HG02938 (cell line): Measurements from ENCODE around the gene TAF3.

Source experiments
- ATAC-seq: cut with Tn5 transposase; IDR thresholded peaks from one replicate; pipeline ENCODE4 v1.9.1; 2021; ENCODE audit warnings: mild to moderate bottlenecking, moderate library complexity; ENCODE audit not compliant: unreplicated experiment

Gene TAF3

DNA sequence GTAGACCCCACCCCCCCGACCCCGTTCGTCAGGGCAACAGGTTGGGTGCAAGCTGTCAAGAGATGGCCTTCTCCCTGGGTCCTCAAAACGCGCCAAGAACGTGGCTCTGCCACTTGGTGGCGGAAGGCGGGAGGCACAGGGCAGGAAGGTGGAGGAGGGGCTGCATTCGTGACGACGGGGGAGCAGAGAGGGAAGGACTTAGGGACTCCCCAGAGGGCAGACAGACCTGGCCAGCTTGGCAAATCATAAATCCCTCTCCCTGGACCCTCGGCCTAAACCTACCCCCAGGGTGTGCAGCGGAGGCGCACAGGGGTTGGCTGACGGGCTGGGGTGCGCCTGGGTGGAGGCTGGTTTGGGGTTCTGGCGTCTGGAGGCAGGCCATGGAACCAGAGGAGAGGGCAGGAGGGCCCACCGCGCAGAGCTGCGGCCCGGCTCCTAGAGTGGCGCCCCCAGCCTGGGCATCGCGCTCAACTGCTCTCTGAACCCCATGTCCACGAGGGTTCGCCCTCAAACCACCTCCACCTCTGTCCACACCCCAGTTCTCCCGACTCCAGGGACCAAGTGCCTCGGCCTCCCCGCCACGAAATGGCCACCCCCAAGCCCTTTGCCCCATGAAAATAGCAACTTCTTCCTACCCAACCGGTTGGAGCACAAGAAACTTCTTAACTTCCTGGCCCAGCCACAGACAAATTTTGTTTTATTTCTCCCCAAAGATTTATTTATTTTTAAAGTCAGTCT lies 225.4 kb downstream of the TAF3 start:
- ATAC-seq, result no peak

DNA sequence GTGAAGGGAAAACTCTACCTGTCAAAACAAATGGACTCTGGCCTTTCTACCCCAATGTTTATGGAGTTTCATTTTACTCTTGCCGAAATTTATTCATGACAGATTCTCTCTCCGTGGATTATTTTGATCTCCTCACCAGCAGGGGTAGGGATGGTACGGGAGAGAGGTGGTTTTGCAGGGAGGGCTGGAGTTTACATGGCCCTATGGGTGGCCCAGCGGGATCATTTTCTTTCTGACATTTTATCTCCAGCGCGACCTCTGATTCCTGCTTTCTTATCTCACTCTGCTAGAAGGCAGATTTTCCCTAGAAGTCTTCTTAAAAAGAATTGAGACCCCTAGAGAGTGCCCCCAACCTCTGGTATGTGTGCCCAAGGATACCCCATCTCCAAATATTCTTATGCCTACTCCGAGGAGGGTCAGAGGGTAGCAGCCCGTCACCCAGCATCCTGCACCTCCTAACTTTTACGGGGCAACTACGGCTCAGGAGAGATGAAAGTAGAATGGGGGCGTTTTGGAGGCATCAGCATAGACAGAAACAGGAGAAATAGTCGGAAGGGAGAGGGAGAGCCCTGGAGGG lies 226.1 kb downstream of the TAF3 start:
- ATAC-seq, result no peak

DNA sequence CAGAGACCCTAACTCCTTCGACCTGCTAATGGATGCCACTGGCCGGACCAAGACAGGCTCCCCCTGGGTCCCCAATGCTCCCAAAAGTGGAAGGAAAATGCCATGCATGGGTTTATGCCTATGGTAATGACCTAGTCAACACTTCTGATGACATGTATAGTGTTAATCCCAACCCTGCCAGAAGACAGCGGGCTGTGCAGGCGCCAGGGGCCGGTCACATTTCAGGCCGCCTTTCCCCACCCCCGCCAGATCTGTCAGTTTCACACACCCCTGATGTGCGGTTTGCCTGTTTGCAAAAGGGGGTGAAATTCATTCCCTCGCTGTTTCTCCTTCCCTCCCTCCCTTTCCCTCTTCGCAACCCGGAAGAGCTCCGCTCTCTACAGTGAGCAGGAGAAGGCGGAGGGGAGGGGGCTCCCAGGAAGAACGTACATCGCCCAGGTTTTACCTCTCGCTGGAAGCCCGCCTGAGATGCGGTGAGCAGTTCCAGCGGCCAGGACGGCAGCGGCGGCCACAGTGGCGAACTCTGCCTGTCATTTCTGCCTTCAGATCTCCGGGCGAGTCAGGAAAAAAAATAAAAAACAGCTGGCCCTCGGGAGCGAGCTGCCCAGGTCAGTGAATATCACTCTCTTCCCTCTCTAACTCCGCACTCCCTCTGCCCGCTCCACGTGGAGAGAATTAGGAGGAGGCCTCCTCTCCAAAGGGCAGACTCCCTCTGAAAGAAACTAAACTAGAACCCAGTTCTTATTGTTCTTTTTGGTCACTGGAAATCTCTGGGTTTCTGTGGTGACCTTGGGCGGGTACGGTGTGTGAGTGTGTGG lies 226.8 kb downstream of the TAF3 start:
- no peak for ATAC-seq

DNA sequence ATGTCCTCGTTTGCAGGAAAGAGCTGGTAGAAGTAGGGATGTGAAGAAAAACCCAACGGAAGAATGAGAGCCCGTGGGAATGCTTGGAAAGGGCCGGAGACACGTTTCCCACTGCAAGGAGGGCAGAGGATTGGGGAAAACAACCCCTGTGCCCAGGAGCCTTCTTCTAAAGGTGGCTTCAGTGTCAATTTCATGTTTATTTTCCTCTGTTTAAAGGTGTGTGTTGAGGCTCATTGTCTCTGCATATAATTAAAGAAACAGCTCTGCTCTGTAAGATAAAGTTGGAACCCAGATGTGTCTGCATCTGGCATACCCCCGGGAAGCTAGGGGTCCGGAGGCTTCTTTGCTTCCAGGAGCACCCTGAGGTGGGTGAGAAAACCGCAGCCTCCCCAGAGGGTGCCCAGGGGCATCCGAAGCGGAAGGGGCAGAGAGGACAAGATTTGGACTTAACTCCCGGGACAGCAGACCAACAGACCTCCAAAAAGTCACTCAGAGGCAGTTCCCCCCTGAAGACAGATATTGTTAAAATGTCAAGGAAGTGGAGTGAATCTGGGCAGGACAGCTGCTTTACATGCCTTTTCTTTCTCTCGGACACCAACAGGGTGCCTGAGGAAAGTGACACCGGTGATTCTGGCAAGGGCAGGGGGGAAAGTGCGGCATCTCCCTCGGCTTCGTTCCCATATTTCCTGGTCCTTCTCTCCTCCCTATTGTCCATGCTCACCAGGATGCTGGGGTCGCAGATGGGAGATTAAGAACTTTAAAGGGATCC lies 227.6 kb downstream of the TAF3 start:
- ATAC-seq, result no peak

DNA sequence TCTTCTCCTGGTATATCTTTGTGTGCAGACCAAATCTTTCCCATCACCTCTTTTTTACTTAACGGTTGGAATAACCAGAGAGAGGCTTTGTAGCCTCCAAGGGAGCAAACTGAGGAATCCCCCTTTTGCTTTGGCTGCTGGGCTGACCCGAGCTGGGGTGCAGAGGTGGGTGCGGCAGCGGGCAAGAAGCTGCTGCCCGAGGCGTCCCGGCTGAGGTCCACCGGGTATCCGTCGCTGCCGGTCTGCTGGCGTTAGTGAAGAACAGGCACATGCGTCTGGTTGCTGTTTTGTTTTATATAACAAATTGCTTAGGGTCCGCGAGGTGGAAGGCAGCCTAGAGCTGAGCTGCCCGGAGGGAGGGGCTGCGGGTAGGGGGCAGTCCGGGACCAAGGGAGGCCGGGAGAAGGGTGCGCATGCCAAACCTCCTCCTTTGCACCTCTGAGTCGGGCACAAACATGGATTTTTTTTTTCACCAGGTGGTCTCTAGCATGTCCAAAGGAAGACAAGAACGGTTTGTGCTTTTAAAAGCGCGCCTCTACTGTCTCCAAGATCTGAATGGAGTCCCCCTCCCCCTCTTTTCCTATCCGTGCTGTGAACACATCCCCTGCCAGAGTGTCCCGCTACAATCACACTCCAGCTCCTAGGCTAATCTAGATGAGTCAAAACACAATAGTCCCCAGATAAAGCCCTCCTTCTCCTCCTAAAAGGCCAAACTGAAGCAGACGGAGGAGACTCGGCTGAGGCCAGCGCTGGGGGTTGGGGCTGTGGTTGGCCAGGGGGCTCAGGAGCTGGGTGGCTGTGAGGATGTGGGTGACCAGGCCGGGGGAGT lies 229.4 kb downstream of the TAF3 start:
- no peak for ATAC-seq

DNA sequence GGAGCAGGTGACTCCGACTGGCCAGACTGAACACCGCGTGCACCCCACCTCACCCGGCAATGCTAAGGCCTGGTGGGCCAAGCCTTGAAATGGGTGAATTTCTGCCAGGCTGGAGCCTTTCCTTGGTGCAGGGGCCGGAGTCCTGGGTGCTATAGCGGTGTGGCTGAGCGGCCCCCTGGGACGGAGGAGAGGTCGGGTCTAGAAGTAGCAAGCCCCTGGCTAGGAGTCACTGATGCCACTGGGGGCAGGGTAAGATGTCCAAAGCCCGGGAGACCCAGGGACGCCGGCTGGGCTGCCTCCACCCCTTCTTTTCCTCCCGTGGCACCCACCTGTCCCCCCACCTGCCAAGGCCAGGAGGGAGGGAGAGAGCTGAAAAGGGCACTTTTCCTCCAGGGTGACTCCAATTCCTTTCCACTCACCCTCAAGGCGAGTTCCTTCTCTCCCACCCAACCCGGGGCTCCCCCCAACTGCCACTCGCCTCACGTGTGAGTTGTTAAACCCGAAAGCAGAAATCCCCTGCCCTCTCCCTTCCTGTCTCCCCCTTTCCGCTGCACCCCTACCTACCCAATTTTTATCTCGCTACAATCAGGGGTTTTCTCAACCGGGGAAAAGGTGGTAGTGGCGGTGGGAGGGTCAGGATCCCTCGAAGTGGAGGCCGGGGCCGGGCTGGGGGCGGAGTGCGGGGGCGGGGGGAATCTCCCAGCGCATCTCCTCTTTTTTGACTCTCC lies 230.1 kb downstream of the TAF3 start:
- ATAC-seq, result no peak

DNA sequence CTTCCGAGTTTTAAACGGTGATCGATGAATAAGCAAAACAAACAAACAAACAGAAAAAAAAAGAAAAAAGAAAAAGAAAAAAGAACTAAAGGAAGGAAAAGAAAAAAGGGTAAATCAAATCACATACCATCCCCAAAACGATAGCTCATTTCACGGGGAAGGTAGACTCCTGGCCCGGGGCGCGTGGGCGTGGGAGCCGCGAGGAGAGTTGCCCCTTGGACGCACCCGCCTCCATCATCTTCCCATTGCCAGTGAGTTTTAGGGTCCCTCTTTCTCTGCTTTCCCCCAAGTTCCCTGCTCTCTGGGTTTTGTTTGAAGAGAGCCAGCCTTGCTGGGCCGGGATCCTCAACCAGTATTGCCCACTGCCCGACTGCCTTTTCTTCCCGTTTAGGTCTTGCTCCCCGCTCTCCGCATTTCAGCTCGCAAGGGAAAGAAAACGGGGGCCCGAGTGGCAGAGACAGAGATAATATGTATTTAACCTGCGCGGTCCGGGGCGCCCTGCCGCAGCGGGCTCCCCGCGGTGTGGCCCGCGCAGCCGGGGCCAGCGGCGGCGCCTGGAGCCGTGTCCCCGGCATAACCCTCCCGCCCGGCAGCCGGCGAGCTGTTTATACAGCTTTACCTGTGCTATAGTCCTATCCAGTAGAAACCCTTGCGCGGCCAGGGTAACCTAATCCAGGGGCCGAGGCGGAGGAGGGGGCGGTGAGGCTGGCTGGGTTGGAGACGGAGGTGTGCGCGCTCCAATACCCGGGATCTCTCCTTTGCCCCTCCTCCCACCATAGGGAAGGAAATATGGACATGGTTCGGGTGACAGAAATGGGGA lies 230.9 kb downstream of the TAF3 start:
- no peak for ATAC-seq

DNA sequence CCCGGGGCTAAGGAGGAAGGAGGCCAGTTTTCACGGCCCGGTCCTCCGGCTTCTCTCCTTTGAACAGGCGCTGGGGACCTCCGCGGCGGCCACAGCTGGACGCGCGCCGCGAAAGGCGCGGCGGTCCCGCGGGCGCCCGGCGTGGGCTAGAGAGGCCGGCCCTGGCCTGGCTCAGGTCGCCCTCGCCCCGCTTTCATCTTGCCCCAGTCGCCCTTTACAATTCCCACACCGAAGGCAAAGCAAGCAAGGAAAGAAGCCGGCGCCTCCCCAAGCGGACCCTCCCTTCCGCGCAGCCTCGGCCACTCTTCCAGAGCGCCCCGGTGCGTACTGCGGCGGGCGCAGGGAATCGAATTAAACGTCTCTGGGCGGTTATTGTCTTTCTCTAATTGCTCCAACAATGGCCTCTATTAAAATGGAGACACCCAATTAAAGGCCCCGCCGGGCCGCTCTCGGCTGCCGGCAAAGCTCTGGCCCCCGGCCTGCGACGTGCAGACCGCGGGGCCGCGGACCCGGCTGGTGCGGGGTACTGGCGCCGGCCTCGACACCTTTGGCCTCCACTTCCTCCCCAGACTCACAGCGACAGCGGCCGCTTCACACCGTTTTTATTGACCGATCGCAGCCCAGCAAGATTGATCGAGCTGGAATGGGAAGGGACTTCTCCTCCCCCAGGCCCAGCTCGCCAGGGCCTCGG lies 231.7 kb downstream of the TAF3 start:
- no peak for ATAC-seq

DNA sequence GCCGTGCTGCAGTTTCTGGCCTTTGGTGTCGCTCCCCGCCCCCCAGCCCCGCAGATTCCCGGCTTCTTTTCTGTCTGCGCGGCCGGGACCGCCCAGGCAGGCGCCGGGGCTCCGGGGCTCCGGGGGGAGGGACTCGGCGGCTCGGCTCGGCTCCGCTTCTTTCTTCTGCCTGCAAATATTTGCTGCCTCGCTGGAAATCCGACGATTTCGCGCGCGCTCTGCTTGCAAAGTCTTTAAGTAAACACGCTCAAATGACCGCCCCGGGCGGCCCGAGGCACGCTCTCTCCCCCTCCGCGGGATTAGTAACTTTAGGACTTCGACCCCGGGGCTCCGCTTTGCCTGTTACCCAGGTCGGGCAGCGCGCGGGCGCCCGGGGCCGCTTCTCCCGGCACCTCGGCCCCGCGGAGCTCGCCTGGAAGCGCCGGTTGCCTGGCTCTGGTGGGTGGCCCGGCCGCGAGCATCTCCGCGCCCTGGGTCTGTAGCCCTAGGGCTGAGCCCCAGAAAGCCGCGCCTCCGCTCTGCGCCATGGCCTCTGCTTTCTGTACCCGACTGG lies 232.3 kb downstream of the TAF3 start:
- ATAC-seq, result no peak

DNA sequence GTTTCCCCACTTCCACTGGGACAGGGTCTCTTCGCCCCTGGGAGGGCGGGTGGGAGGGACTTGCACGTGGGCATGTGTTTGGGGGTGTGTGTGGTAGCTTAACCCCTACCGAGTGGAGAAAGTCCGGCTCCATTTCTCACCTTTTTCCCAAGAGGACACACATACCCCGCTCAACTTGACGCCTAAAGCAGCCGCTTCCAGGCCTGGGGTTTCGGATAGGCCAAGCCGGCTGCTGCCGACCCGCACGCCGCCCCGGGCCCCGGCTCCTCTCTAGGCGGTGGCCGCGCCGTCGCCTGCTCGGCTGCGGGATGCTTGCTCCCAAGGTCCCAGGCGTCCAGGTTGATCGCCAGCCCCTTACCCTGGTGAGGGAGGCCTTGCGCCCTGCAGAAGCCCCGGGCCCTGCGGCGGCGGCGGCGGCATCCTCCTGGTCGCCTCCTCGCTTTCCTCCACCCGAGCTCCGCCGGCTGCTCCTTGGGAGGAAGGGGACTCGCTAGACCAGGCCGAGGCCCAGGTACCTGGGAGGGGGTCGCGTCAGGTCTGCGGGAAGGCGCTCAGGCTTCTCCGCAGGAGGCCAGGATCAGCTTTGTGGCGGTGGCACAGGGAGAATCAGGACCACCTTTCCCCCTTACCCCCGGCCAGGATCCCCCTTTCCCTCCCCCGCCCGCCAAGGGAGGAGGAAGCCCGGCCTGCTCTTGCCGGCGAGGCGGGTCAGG lies 233.0 kb downstream of the TAF3 start:
- ATAC-seq, result no peak

DNA sequence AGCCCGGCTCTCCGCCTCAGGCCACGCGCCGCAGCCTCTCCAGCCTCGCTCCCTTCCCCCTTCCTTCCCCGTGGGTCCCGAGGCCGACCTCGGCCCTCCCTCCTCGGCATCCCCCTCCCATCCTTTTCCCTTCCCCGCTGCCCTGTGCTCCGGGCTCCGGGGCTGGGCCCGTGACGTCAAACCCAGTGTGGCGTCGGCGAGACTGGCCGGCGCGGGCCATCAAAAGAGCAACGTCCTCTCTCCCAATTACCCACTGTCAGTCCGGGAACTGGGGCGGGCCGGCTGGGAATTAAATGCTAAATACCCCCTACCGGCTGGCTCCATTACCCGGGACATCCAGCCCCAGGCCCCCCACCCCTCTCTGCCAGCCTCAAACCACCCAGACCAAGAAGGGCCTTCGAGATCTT lies 233.5 kb downstream of the TAF3 start:
- ATAC-seq, result no peak

DNA sequence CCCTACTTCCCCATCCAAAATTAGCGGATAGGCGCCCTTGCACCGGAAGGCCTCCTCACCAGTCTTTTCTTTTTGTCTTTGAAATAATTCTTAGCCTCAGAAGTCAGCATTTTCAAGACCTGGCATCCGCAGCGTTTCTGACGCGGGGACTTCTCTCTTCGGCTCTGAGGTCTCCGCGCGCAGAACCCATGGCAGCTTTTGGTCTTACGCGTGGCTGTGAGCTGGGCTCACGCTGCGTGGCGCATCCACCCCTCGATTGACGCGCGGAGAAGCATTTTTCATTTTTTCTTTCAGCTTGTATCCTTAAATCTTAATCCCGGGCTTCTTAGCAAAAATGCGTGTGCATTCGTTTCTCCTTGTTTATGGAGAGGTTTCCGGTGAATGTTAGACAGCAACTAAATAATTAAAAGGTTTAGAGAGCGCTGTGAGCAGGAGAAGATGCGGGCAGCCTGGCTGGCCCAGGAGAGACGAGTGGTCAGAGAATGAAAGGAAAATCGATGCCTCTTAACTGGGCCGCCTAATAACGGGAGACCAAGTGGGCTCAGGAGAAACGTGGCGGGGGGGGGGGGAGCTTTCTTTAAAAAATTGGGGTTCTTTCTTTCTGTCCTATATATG lies 234.1 kb downstream of the TAF3 start:
- ATAC-seq, result no peak

DNA sequence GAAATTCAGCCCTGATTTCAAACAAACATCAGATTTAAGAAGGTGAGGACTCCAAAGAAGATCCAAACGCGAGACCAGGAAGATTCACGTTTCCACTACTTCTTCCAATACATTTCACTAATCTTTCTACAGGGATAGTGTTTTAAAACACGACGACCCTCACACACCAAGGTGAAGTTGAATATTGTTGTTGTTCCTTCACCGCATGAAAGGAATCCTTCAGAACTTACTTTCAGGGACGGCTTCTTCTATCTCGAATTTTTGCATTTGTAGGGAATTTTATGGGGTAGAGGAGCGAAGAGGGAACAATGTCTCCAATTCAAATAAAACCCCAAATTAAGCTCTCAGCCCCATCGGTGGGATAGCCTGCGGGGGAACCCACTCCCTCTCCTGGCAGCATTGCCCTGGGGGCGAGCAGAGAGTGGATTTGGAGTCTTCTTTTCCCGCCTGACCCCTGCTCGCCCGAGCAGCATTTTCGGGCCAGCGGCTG lies 234.7 kb downstream of the TAF3 start:
- ATAC-seq, result no peak

DNA sequence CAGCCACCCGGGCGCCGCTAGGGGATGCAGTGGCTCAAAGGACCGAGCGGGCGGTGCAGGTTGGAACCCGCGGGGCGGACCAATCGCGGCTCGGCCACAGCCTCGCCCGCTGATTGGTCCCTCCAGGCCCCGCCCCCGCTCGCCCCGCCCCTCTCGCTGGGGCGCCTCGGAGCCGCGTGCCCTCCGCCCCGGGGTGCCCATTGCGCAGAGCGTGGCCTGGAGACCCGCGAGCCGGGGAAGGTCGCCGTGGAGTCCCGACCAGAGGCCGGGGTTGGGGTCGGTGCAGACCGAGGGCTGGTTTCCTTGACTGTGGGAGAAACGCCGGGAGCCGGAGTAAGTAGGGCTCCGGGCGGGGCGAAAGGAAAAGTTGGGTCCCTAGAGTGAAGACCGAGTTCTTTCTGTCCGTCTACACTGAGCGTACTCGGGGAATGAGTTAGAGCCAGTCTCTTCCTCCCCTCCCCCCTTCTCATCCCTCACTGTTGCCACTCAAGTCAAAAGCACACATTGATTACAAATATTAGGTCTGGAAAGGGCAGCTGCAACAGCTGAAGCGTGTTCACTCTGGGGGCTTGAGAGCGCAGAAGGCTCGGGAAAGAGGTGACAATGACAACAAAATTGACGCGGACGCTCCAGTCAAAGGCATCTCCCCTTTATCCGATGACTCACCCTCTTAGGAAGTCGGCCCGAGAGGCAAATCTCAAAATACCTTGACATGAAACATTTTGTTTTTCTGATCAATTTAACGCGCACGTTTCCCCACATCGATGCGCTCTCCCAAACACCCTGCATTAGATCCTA lies 235.3 kb downstream of the TAF3 start:
- peak; percentile 52 for ATAC-seq

DNA sequence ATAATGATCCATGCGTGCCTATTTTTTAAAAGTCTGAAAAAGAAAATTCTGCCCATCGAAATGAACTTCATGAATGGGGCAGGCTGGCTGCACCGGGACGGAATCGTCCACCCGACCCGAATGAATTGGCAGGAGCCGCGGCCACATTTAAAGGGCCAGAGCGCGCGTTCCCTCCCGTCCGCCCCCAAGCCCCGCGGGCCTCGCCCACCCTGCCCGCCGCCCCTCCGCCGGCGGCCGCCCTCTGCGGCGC lies 235.9 kb downstream of the TAF3 start:
- peak; percentile 6 for ATAC-seq
